ENCODE data around the gene ANKRD33B.

DNA sequence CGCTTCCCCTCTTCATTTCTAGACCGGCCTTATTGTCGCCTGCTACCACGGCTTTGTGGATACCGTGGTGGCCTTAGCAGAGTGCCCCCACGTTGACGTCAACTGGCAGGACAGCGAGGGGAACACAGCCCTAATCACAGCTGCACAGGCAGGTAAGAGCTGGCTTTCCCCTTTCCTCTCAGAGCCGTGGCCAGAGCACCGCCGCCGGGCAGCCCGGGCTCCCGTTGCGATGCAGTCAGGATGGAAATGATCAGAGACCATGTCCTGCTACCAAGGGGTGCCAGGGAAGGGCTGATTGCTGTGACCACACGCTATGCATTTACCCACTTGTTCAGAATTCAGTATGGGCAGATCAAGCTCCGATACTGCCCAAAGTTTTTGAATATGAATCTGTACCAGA is 54.4 kb downstream of the ANKRD33B start:
- TF ChIP-seq POLR2A (IDR thresholded peaks at IDR 0.05): no peak
- TF ChIP-seq, protein P1, sequence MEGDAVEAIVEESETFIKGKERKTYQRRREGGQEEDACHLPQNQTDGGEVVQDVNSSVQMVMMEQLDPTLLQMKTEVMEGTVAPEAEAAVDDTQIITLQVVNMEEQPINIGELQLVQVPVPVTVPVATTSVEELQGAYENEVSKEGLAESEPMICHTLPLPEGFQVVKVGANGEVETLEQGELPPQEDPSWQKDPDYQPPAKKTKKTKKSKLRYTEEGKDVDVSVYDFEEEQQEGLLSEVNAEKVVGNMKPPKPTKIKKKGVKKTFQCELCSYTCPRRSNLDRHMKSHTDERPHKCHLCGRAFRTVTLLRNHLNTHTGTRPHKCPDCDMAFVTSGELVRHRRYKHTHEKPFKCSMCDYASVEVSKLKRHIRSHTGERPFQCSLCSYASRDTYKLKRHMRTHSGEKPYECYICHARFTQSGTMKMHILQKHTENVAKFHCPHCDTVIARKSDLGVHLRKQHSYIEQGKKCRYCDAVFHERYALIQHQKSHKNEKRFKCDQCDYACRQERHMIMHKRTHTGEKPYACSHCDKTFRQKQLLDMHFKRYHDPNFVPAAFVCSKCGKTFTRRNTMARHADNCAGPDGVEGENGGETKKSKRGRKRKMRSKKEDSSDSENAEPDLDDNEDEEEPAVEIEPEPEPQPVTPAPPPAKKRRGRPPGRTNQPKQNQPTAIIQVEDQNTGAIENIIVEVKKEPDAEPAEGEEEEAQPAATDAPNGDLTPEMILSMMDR (IDR thresholded peaks at IDR 0.05 in 8 of 11, conservative IDR thresholded peaks at IDR 0.05 in 3 of 11): no peak
